ENCODE measurements around the gene CFAP52. TPM values are rescaled to one million over a fixed set of nuclear protein-coding genes. Genes with fewer than 3 reads are reported as not detected.

CFAP52 gene
- total RNA-seq, 1 experiment from 2014 or later: not detected

DNA sequence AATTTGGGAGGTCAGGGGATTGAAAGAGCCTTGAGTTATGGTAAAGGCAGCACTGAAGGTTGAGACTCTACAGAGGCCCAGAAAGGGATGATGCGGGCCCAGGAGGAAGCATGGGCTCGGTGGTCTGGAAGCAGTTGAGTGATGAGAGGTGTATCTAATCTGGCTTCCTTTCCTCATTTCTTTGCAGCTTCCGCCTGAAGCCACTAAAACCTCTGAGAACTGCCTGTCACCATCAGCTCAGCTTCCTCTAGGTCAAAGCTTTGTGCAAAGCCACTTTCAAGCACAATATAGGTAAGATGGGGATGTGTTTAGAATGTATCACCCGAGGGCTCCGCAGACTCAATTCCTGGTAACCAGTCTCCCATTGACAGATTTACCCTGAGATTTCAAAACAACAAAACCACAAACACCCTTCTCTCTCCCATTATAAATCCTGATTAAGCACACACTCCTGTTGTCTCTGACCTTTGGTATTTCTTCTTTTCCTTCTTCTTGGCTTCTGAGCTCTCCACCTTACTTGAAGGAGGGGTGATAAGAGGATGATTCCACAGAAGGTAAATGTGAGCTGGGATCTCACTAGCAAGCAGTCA is 90.1 kb downstream of the CFAP52 start:
- H2AK5ac ChIP-seq (ENCODE audit: insufficient read length, low read length): no peak overlapping the region
- no peak for DNase-seq
- Mint-ChIP-seq H3K9me3 (peaks cover 5 to 6% of the 10 kb centered on the region in 2 experiments; a peak in 4 of 5 replicates), H3K4me3 (no peak overlapping the region), H3K4me1 (peaks cover 6 to 12% of the 10 kb centered on the region in 2 experiments), H3K27ac (peak overlapping the region in 1 of 3 experiments; percentile 30; a peak in 2 of 7 replicates), H3K36me3 (ENCODE audit: insufficient read depth in 1 of 3, low read depth in 3 of 3) (peaks cover 16 to 38% (median 28%) of the 10 kb centered on the region in 3 experiments), H3K27me3 (ENCODE audit: low read depth) (no peaks in the 10 kb centered on the region; the same call in 1 of the 2 replicates)
- no peak overlapping the region for H2BK20ac ChIP-seq (ENCODE audit: low read depth, low read length, poor library complexity, severe bottlenecking)
- no peak overlapping the region for H3K4me2 ChIP-seq (ENCODE audit: insufficient read depth, insufficient read length, low read length)
- no peak overlapping the region for H4K8ac ChIP-seq (replicated peaks; ENCODE audit: insufficient read length, low read depth, low read length)
- no peak overlapping the region for H3K18ac ChIP-seq (ENCODE audit: insufficient read length, low read depth, low read length)
- H3K23ac ChIP-seq (ENCODE audit: insufficient read length, low read depth, low read length): no peak overlapping the region
- no peak overlapping the region for H3K4ac ChIP-seq (ENCODE audit: low read depth, low read length)
- H2BK15ac ChIP-seq (ENCODE audit: low read depth, low read length): no peak overlapping the region
- no CpG with 5 or more reads among the region's 5 CpGs for WGBS (ENCODE audit: extremely low coverage, insufficient read length, low lambda C conversion rate)
- H2BK5ac ChIP-seq (ENCODE audit: insufficient read length, low read length): no peak overlapping the region
- no peak overlapping the region for H2AFZ ChIP-seq (ENCODE audit: low read length)
- no peaks in the 10 kb centered on the region for H4K20me1 ChIP-seq (ENCODE audit: control insufficient read depth, insufficient read depth, insufficient read length)
- no peaks in the 10 kb centered on the region for H3K79me1 ChIP-seq (ENCODE audit: insufficient read depth, low read depth, low read length, poor library complexity, severe bottlenecking)
- H4K5ac ChIP-seq (ENCODE audit: insufficient read length, low read depth, low read length): no peak overlapping the region
- no peak overlapping the region for H4K91ac ChIP-seq (ENCODE audit: insufficient read length, low read depth, low read length)
- H3K4me1 ChIP-seq (ENCODE audit: insufficient read depth, low read length): peaks cover 7% of the 10 kb centered on the region
- H3K27ac ChIP-seq (ENCODE audit: insufficient read length, low read depth, low read length): no peak overlapping the region
- H3K23me2 ChIP-seq (ENCODE audit: insufficient read length, low read depth, low read length, poor library complexity, severe bottlenecking): no peaks in the 10 kb centered on the region
- H3T11ph ChIP-seq (ENCODE audit: low read length): no peak overlapping the region
- H3K79me2 ChIP-seq (ENCODE audit: insufficient read depth, low read length): no peaks in the 10 kb centered on the region
- no peak overlapping the region for H2BK12ac ChIP-seq (ENCODE audit: insufficient read length, low read depth, low read length)
- no peak overlapping the region for H3K56ac ChIP-seq (ENCODE audit: insufficient read length, low read depth, low read length)
- no peaks in the 10 kb centered on the region for H3K27me3 ChIP-seq (ENCODE audit: insufficient read depth, low read length)
- no peak for TF ChIP-seq CTCF (conservative IDR thresholded peaks at IDR 0.05)
- no peak overlapping the region for H3K9ac ChIP-seq (ENCODE audit: extremely low read depth, insufficient read length, low read length)
- H2BK120ac ChIP-seq (ENCODE audit: low read depth, low read length, poor library complexity, severe bottlenecking): no peak overlapping the region
- H3K14ac ChIP-seq (ENCODE audit: insufficient read depth, low read length): no peak overlapping the region
- H3K9me3 ChIP-seq (ENCODE audit: control insufficient read depth, low read depth, low read length): no peaks in the 10 kb centered on the region

Measured in H9 (cell line).